Activated B cell treated with CpG ODN at 0.5 μM for 24 hours (primary cell): ENCODE results near the gene COX7A2. TPM values are rescaled to one million over a fixed set of nuclear protein-coding genes. Genes with fewer than 3 reads are reported as not detected.
A peak's percentile ranks its signal among the peaks of the same experiment; 100 is the strongest.

Source experiments
- ATAC-seq: fragments of 200-7000 bp; cut with Tn5 transposase; one replicate; pipeline ENCODE4 v1.10.0; 2021; ENCODE audit warnings: low read depth, mild to moderate bottlenecking, moderate library complexity
- CTCF ChIA-PET: fragments of 350-600 bp; sonication (Branson Sonifier 250); formaldehyde crosslinking; loops from one replicate; lab custom pipeline; 2021; ENCODE audit warnings: antibody characterized with exemption; lab: Charles Lee
- POLR2A ChIA-PET: fragments of 350-600 bp; sonication (Branson Sonifier 250); formaldehyde crosslinking; loops from one replicate; lab custom pipeline; 2021; ENCODE audit warnings: antibody characterized with exemption; lab: Charles Lee
- DNase-seq: peaks from one replicate; pipeline ENCODE4 v3.0.0; 2022
- H3K27ac Mint-ChIP-seq: one replicate; pipeline ENCODE4 v1.8.0; 2020; ENCODE audit warnings: mixed read lengths
- H3K27me3 Mint-ChIP-seq: one replicate; pipeline ENCODE4 v1.8.0; 2021; ENCODE audit warnings: mixed read lengths
- H3K36me3 Mint-ChIP-seq: one replicate; pipeline ENCODE4 v1.8.0; 2021; ENCODE audit warnings: low read depth, mixed read lengths
- H3K4me1 Mint-ChIP-seq: one replicate; pipeline ENCODE4 v1.8.0; 2021; ENCODE audit warnings: mixed read lengths
- H3K4me3 Mint-ChIP-seq: one replicate; pipeline ENCODE4 v1.8.0; 2020; ENCODE audit warnings: mild to moderate bottlenecking, mixed read lengths
- H3K9me3 Mint-ChIP-seq: one replicate; pipeline ENCODE4 v1.8.0; 2020; ENCODE audit warnings: mixed read lengths
- CTCF ChIP-seq: fragments of 200-600 bp; IDR thresholded peaks from one replicate; pipeline ENCODE4 v1.8.0; 2022; ENCODE audit warnings: antibody characterized with exemption, mild to moderate bottlenecking
- intact Hi-C: fragments of 100-400 bp; cut with micrococcal nuclease; formaldehyde crosslinking; loops from one replicate; pipeline ENCODE4 v1.15.1; 2024
- total RNA-seq: library from RNA; stranded (reverse); gene quantifications from 2 replicates; pipeline ENCODE4 v1.2.3, GENCODE V29; 2022

COX7A2 gene
- total RNA-seq, 1 donor from 2014 or later = 259 TPM

DNA sequence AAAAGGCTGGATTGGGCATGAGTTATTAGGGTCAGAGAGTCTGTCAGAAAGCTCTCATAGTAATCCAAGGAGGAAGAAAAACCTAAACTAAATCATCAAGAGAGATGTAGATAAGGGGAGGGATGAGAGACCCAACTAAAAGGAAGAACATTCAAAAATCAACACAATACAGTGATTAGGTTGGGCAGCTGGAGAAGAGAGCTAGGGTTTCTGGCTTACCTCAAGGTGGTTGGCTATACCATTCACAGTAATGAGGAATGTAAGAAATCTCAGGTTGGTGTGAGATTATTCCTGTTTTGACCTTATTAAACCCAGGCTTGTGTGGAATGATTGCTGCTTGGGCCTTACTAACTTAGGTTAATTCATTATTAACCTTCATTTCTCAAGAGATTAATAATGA, 6.2 kb upstream of the COX7A2 start:
- DNase-seq (no peak), ATAC-seq (no peak)
- no peak for TF ChIP-seq CTCF
- no peaks in the 10 kb centered on the region for H3K4me1 Mint-ChIP-seq
- peaks cover 9% of the 10 kb centered on the region for H3K36me3 Mint-ChIP-seq
- H3K4me3 Mint-ChIP-seq = no peak overlapping the region
- ChIA-PET CTCF (no interaction called here), POLR2A (no interaction called here)
- intact Hi-C loops = no loop called here
- peaks cover 12% of the 10 kb centered on the region for H3K27me3 Mint-ChIP-seq
- H3K9me3 Mint-ChIP-seq = no peaks in the 10 kb centered on the region
- H3K27ac Mint-ChIP-seq = no peak overlapping the region

DNA sequence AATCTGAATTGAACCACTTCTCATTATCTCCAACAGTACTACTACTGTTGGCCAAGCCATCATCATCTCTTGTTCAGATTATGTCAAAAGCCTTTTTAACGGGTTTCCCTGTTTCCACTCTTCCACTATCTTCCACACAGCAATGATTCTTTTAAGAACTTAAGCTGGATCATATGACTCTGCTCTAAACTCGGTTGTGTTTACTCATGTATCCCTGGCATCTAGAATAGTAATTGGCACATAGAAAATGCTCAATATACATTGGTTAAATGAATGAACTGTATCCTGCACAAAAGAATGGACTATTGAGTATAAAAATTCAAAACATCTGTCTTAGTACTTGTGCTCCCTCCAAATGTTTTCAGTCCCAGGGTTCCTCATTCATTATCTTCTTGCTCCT, 2.8 kb upstream of the COX7A2 start:
- POLR2A ChIA-PET = no interaction called here
- ATAC-seq (no peak), DNase-seq (no peak)
- no peak overlapping the region for H3K4me3 Mint-ChIP-seq
- H3K36me3 Mint-ChIP-seq = peaks cover 11% of the 10 kb centered on the region
- H3K27me3 Mint-ChIP-seq = peaks cover 13% of the 10 kb centered on the region
- CTCF ChIA-PET = no interaction called here
- H3K4me1 Mint-ChIP-seq = peaks cover 14% of the 10 kb centered on the region
- intact Hi-C loops = no loop called here
- TF ChIP-seq CTCF = no peak
- H3K9me3 Mint-ChIP-seq = no peaks in the 10 kb centered on the region
- H3K27ac Mint-ChIP-seq = no peak overlapping the region

GRCh38 chr6:75244063-75244584, 523 bp upstream of the COX7A2 start:
- ChIA-PET CTCF (interaction anchor here (0.9 to 1.9 kb wide), 4 partner anchors 23 to 1505 kb away, joined by 3 to 7 read pairs (median 4); no protein-coding TSS in a partner anchor), POLR2A (interaction anchor here (0.7 to 2.2 kb wide), 9 partner anchors 9 to 1724 kb away, joined by 3 to 36 read pairs (median 5); partner anchors contain the start of genes SENP6 and TMEM30A)
- Mint-ChIP-seq H3K9me3 (no peaks in the 10 kb centered on the region), H3K27me3 (peaks cover 13% of the 10 kb centered on the region), H3K4me1 (peaks cover 21% of the 10 kb centered on the region), H3K36me3 (peaks cover 29% of the 10 kb centered on the region), H3K27ac (peak overlapping the region; percentile 95), H3K4me3 (peak overlapping the region; percentile 94)
- DNase-seq (no peak), ATAC-seq (peak; percentile 19)
- intact Hi-C loops = loop anchor here (5.0 kb wide), 1 partner anchor 1722 kb away; the partner anchor contains the start of gene EEF1A1
- no peak for TF ChIP-seq CTCF

GRCh38 chr6:75236630-75237029, 7.0 kb downstream of the COX7A2 start:
- H3K4me1 Mint-ChIP-seq = peaks cover 8% of the 10 kb centered on the region
- no peak for TF ChIP-seq CTCF
- DNase-seq = no peak
- ChIA-PET CTCF (interaction anchor here (1.1 kb wide), 1 partner anchor 26 kb away, joined by 3 read pairs; no protein-coding TSS in a partner anchor), POLR2A (no interaction called here)
- intact Hi-C loops = no loop called here
- no peak for ATAC-seq
- H3K27me3 Mint-ChIP-seq = no peaks in the 10 kb centered on the region
- H3K4me3 Mint-ChIP-seq = no peak overlapping the region
- peaks cover 56% of the 10 kb centered on the region for H3K36me3 Mint-ChIP-seq
- no peak overlapping the region for H3K27ac Mint-ChIP-seq
- no peaks in the 10 kb centered on the region for H3K9me3 Mint-ChIP-seq

DNA sequence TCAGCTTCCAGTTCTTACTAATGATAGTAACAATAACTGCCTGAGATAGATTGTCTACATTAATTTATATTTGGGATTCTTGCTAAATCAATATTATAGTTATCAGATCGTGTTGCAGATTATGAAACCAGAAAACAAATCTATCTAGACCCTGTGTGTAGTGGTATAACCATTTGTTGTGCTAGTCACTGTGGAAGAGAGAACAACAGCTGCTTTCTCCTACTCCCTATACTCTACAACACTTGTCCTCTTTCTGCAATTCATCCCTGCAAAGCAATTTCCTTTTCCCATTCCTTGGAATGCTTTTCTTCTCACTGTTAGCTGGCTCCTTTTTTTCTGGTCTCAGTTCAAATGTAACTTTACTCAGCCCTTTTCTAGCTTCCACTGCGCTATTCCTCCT, 8.3 kb downstream of the COX7A2 start:
- no peaks in the 10 kb centered on the region for H3K9me3 Mint-ChIP-seq
- intact Hi-C loops = no loop called here
- H3K27me3 Mint-ChIP-seq = no peaks in the 10 kb centered on the region
- no peak overlapping the region for H3K4me3 Mint-ChIP-seq
- H3K4me1 Mint-ChIP-seq = no peaks in the 10 kb centered on the region
- ChIA-PET POLR2A (interaction anchor here (1.2 kb wide), 1 partner anchor 8 kb away, joined by 5 read pairs; the partner anchor contains the start of gene COX7A2), CTCF (interaction anchor here (0.5 kb wide), 1 partner anchor 25 kb away, joined by 3 read pairs; no protein-coding TSS in a partner anchor)
- no peak for ATAC-seq
- DNase-seq = no peak
- no peak overlapping the region for H3K27ac Mint-ChIP-seq
- H3K36me3 Mint-ChIP-seq = peaks cover 47% of the 10 kb centered on the region
- no peak for TF ChIP-seq CTCF
